ENCODE results near the gene SURF2. TPM values are rescaled to one million over a fixed set of nuclear protein-coding genes. Genes with fewer than 3 reads are reported as not detected.
"Not testable (repeated sequence)": the region's sequence is repeated elsewhere in the genome, so short reads cannot be mapped to it uniquely, and the experiment has no call there.

The SURF2 gene
- total and polyA plus RNA-seq, 2 experiments from 2014 or later, result 38.2 to 38.3 TPM

DNA sequence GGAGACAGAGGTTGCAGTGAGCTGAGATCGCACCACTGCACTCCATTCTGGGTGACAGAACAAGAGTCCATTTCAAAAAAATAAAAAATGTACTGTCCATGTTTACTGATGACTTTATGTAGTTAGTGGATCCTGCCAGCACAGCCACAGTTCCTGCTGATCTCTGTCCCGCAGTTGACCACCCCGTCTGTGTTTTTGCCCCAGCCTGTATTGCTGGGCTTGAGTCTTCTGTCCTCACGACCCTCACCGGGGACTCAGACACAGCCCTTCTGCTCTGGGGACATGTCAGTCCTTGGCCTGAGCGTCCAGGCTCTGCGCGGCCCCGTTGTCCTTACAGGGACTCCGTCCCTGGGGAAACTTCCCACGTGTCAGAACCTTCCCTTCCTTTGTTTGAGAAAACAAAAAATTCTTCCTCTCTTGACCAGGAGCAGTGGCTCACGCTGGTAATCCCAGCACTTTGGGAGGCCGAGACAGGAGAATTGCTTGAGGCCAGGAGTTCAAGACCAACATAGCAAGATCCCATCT is 34.9 kb upstream of the SURF2 start:
- H3K4me1 ChIP-seq (ENCODE audit: low read depth), result no peaks in the 10 kb centered on the region
- no peaks in the 10 kb centered on the region for H3K9me3 ChIP-seq (ENCODE audit: low read depth)
- TF ChIP-seq, protein P1, sequence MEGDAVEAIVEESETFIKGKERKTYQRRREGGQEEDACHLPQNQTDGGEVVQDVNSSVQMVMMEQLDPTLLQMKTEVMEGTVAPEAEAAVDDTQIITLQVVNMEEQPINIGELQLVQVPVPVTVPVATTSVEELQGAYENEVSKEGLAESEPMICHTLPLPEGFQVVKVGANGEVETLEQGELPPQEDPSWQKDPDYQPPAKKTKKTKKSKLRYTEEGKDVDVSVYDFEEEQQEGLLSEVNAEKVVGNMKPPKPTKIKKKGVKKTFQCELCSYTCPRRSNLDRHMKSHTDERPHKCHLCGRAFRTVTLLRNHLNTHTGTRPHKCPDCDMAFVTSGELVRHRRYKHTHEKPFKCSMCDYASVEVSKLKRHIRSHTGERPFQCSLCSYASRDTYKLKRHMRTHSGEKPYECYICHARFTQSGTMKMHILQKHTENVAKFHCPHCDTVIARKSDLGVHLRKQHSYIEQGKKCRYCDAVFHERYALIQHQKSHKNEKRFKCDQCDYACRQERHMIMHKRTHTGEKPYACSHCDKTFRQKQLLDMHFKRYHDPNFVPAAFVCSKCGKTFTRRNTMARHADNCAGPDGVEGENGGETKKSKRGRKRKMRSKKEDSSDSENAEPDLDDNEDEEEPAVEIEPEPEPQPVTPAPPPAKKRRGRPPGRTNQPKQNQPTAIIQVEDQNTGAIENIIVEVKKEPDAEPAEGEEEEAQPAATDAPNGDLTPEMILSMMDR (IDR thresholded peaks at IDR 0.05; ENCODE audit: low read depth, low read length), result no peak
- H3K36me3 ChIP-seq, result no peaks in the 10 kb centered on the region
- no peaks in the 10 kb centered on the region for H3K27me3 ChIP-seq
- H3K27ac ChIP-seq, result no peak overlapping the region
- H3K4me3 ChIP-seq, result no peak overlapping the region
- DNase-seq (ENCODE audit: low read depth in 1 of 2, low spot score in 1 of 2), result no peak

- H3K9me3 ChIP-seq (ENCODE audit: low read depth), result no peaks in the 10 kb centered on the region
- H3K4me1 ChIP-seq (ENCODE audit: low read depth), result no peaks in the 10 kb centered on the region
- no peak overlapping the region for H3K4me3 ChIP-seq
- no peaks in the 10 kb centered on the region for H3K36me3 ChIP-seq
- DNase-seq (ENCODE audit: low read depth in 1 of 2, low spot score in 1 of 2), result no peak
- H3K27me3 ChIP-seq, result no peaks in the 10 kb centered on the region
- no peak overlapping the region for H3K27ac ChIP-seq
- TF ChIP-seq, protein P1 (IDR thresholded peaks at IDR 0.05; ENCODE audit: low read depth, low read length), result no peak
Measured at GRCh38 chr9:133322701-133323100, 33.6 kb upstream of the SURF2 start.

GRCh38 chr9:133323211-133323610 is 33.1 kb upstream of the SURF2 start:
- H3K36me3 ChIP-seq, result no peaks in the 10 kb centered on the region
- H3K27me3 ChIP-seq, result no peaks in the 10 kb centered on the region
- H3K9me3 ChIP-seq (ENCODE audit: low read depth), result no peaks in the 10 kb centered on the region
- H3K27ac ChIP-seq, result no peak overlapping the region
- no peak for DNase-seq (ENCODE audit: low read depth in 1 of 2, low spot score in 1 of 2)
- no peak overlapping the region for H3K4me3 ChIP-seq
- H3K4me1 ChIP-seq (ENCODE audit: low read depth), result no peaks in the 10 kb centered on the region
- TF ChIP-seq, protein P1 (IDR thresholded peaks at IDR 0.05; ENCODE audit: low read depth, low read length), result no peak

DNA sequence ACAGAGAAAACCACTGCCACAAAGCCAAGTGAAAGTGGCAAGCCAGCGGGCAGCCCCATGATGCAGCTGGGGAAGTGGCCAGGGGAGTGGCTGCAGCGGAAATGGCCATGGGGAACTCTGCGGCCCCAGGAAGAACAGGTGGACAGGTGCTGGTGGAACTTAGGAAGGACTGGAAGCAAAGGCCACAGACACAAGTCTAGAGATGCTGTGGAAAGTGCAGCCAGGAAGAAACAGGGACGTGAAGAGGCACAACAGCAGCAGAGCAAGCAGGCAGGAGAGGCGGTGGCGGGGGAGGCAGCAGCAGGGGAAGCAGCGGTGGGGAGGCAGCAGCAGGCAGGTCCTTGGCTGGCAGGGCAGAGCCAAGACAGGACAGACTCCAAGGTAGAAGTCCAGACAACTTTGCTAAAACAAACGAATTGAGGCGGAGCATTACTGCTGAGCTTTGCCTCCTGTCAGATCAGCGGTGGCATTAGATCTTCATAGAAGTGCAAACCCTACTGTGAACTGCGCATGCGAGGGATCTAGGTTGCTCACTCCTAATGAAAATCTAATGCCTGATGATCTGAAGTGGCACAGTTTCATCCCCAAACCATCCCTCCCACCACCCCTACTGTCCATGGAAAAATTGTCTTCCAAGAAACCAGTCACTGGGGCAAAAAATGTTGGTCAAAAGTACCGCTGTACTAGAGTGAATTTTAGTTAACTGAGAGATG is 32.2 kb upstream of the SURF2 start:
- H3K4me1 ChIP-seq (ENCODE audit: low read depth), result no peaks in the 10 kb centered on the region
- H3K9me3 ChIP-seq (ENCODE audit: low read depth), result no peaks in the 10 kb centered on the region
- H3K27ac ChIP-seq, result no peak overlapping the region
- no peak for DNase-seq (ENCODE audit: low read depth in 1 of 2, low spot score in 1 of 2)
- H3K4me3 ChIP-seq, result no peak overlapping the region
- TF ChIP-seq, protein P1 (IDR thresholded peaks at IDR 0.05; ENCODE audit: low read depth, low read length), result no peak
- H3K27me3 ChIP-seq, result no peaks in the 10 kb centered on the region
- no peaks in the 10 kb centered on the region for H3K36me3 ChIP-seq

DNA sequence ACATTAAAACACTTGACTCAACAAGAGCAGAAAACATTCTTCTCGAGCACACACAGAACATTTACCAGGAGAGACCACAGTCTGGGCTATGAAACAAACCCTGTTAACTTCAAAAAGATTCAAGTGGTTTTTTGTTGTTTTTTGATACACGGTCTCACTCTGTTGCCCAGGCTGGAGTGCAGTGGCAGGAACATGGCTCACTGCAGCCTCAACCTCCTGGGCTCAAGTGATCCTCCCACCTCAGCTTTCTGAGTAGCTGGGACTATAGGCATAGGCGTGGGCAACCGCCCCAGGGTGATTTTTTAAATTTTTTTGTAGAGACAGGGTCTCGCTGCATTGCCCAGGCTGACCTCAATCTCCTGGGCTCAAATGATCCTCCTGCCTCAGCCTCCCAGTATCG is 29.3 kb upstream of the SURF2 start:
- H3K27ac ChIP-seq; DNase-seq (ENCODE audit: low read depth in 1 of 2, low spot score in 1 of 2); H3K9me3 ChIP-seq (ENCODE audit: low read depth); H3K4me1 ChIP-seq (ENCODE audit: low read depth); H3K27me3 ChIP-seq; H3K4me3 ChIP-seq: not testable (repeated sequence)
- H3K36me3 ChIP-seq, result peaks cover 19% of the 10 kb centered on the region

GRCh38 chr9:133327834-133328484 is 28.4 kb upstream of the SURF2 start:
- Histone ChIP-seq H3K27me3 (no peaks in the 10 kb centered on the region), H3K27ac (no peak overlapping the region), H3K4me3 (no peak overlapping the region), H3K4me1 (ENCODE audit: low read depth) (no peaks in the 10 kb centered on the region), H3K9me3 (ENCODE audit: low read depth) (no peaks in the 10 kb centered on the region), H3K36me3 (peaks cover 24% of the 10 kb centered on the region)
- TF ChIP-seq, protein P1 (IDR thresholded peaks at IDR 0.05; ENCODE audit: low read depth, low read length), result no peak
- no peak for DNase-seq (ENCODE audit: low read depth in 1 of 2, low spot score in 1 of 2)
